BLaER1 treated with 17β-estradiol and CSF1 and Interleukin-3, amounts not matched to agents 10 nM and 100 nM (cell line): ENCODE results near the gene RAB42.

Experiments
- H3K27ac ChIP-seq, 11 experiments: shearing (Covaris generic); formaldehyde crosslinking; 2 replicates each; pipeline ENCODE4 v1.8.1; 2022
- H3K27me3 ChIP-seq, 11 experiments: shearing (Covaris generic); formaldehyde crosslinking; 2 replicates each; pipeline ENCODE4 v1.8.1; 2022
- H3K36me3 ChIP-seq, 11 experiments: shearing (Covaris generic); formaldehyde crosslinking; 2 replicates each; pipeline ENCODE4 v1.8.1; 2022
- H3K4me1 ChIP-seq, 10 experiments: shearing (Covaris generic); formaldehyde crosslinking; 2 replicates each; pipeline ENCODE4 v1.8.1; 2022
- H3K4me2 ChIP-seq, 11 experiments: shearing (Covaris generic); formaldehyde crosslinking; 2 replicates each; pipeline ENCODE4 v1.8.1; 2022
- H3K4me3 ChIP-seq, 10 experiments: shearing (Covaris generic); formaldehyde crosslinking; 2 replicates each; pipeline ENCODE4 v1.8.1; 2022
- H3K9ac ChIP-seq, 11 experiments: shearing (Covaris generic); formaldehyde crosslinking; 2 replicates each; pipeline ENCODE4 v1.8.1; 2022
- H3K9me3 ChIP-seq, 11 experiments: shearing (Covaris generic); formaldehyde crosslinking; replicated peaks in 1 of 11; 2 replicates each; pipeline ENCODE4 v1.8.1; 2022
- H4K20me1 ChIP-seq, 11 experiments: shearing (Covaris generic); formaldehyde crosslinking; 2 replicates each; pipeline ENCODE4 v1.8.1; 2022
- Cebpa-rat ChIP-seq, 11 experiments: shearing (Covaris generic); IDR thresholded peaks; 2 replicates each; pipeline ENCODE4 v1.8.1; 2022

Gene RAB42

GRCh38 chr1:28631713-28632112, 39.6 kb downstream of the RAB42 start:
- no peak for TF ChIP-seq Cebpa-rat (IDR thresholded peaks at IDR 0.05)
- H3K27me3 ChIP-seq, result no peaks in the 10 kb centered on the region
- peaks cover 0 to 21% (median 0%) of the 10 kb centered on the region in 11 experiments; a peak in 4 of 22 replicates for H4K20me1 ChIP-seq
- H3K4me1 ChIP-seq, result peaks cover 0 to 11% (median 5%) of the 10 kb centered on the region in 10 experiments; a peak in 9 of 20 replicates
- H3K9me3 ChIP-seq, result no peaks in the 10 kb centered on the region; a peak in 1 of 22 replicates
- peaks cover 0 to 19% (median 8%) of the 10 kb centered on the region in 11 experiments; a peak in 3 of 22 replicates for H3K36me3 ChIP-seq
- no peak overlapping the region for H3K4me2 ChIP-seq
- H3K27ac ChIP-seq, result no peak overlapping the region
- H3K9ac ChIP-seq, result no peak overlapping the region
- no peak overlapping the region for H3K4me3 ChIP-seq

GRCh38 chr1:28632560-28632959, 40.5 kb downstream of the RAB42 start:
- Histone ChIP-seq H3K36me3 (peaks cover 0 to 19% (median 8%) of the 10 kb centered on the region in 11 experiments; a peak in 3 of 22 replicates), H3K27ac (no peak overlapping the region), H3K9ac (no peak overlapping the region), H3K27me3 (no peaks in the 10 kb centered on the region), H3K4me1 (peaks cover 0 to 11% (median 5%) of the 10 kb centered on the region in 10 experiments; a peak in 9 of 20 replicates), H3K4me3 (no peak overlapping the region), H4K20me1 (peaks cover 0 to 21% (median 0%) of the 10 kb centered on the region in 11 experiments; a peak in 4 of 22 replicates), H3K9me3 (no peaks in the 10 kb centered on the region; a peak in 1 of 22 replicates), H3K4me2 (no peak overlapping the region)
- TF ChIP-seq Cebpa-rat (IDR thresholded peaks at IDR 0.05), result no peak

- Histone ChIP-seq H3K9ac (peak overlapping the region in 9 of 11 experiments; percentile 5 to 97 (median 94); a peak in 8 of 22 replicates), H3K4me3 (peak overlapping the region in 3 of 10 experiments; percentile 89 to 91 (median 90); a peak in 3 of 20 replicates), H4K20me1 (peaks cover 0 to 18% (median 0%) of the 10 kb centered on the region in 11 experiments; a peak in 6 of 22 replicates)
These were observed 48.7 kb downstream of the RAB42 start for GRCh38 chr1:28640766-28641165.

GRCh38 chr1:28642056-28642846, 50.2 kb downstream of the RAB42 start:
- Histone ChIP-seq H3K9ac (peak overlapping the region; percentile 91 to 97 (median 94)), H3K27me3 (no peaks in the 10 kb centered on the region), H3K4me3 (peak overlapping the region; percentile 76 to 93 (median 86)), H3K36me3 (0 out of 22 replicates have a peak, but pooled peaks cover 0 to 4% (median 0%) of the 10 kb centered on the region in 11 experiments), H3K27ac (peak overlapping the region; percentile 88 to 97 (median 95)), H3K9me3 (no peaks in the 10 kb centered on the region), H4K20me1 (peaks cover 0 to 14% (median 0%) of the 10 kb centered on the region in 11 experiments; a peak in 4 of 22 replicates), H3K4me2 (peak overlapping the region; percentile 81 to 91 (median 86)), H3K4me1 (peaks cover 34 to 58% (median 41%) of the 10 kb centered on the region in 10 experiments)
- no peak for TF ChIP-seq Cebpa-rat (IDR thresholded peaks at IDR 0.05)

More at GRCh38 chr1:28640766-28641165, 48.7 kb downstream of the RAB42 start:
- H3K27me3 ChIP-seq, result no peaks in the 10 kb centered on the region
- peak overlapping the region; percentile 81 to 91 (median 86) for H3K4me2 ChIP-seq
- peak overlapping the region in 1 of 11 experiments; percentile 54; a peak in 1 of 22 replicates for H3K27ac ChIP-seq
- no peak for TF ChIP-seq Cebpa-rat (IDR thresholded peaks at IDR 0.05)
- peaks cover 30 to 45% (median 32%) of the 10 kb centered on the region in 10 experiments for H3K4me1 ChIP-seq
- H3K36me3 ChIP-seq, result peaks cover 0 to 8% (median 0%) of the 10 kb centered on the region in 11 experiments; a peak in 1 of 22 replicates
- no peaks in the 10 kb centered on the region for H3K9me3 ChIP-seq

- H3K9ac ChIP-seq, result peak within 1 kb of the TSS; percentile 91 to 97 (median 94)
- no peaks in the 10 kb centered on the region for H3K36me3 ChIP-seq
- no peaks in the 10 kb centered on the region for H3K9me3 ChIP-seq
These were observed 51.0 kb downstream of the RAB42 start, which contains the start of gene TAF12 for GRCh38 chr1:28642847-28643635. Gene TAF12 (minus strand): TSS chr1:28643067. CDS start chr1:28622081, 20,986 bp downstream.

GRCh38 chr1:28644494-28644893, 52.4 kb downstream of the RAB42 start:
- no peak for TF ChIP-seq Cebpa-rat (IDR thresholded peaks at IDR 0.05)
- Histone ChIP-seq H3K4me1 (peaks cover 46 to 69% (median 53%) of the 10 kb centered on the region in 10 experiments), H3K4me2 (peak overlapping the region; percentile 82 to 96 (median 88)), H3K27ac (peak overlapping the region in 10 of 11 experiments; percentile 92 to 97 (median 95); a peak in 20 of 22 replicates), H3K27me3 (no peaks in the 10 kb centered on the region), H4K20me1 (peaks cover 0 to 14% (median 0%) of the 10 kb centered on the region in 11 experiments; a peak in 4 of 22 replicates), H3K9ac (peak overlapping the region; percentile 91 to 97 (median 94)), H3K36me3 (no peaks in the 10 kb centered on the region), H3K4me3 (peak overlapping the region in 9 of 10 experiments; percentile 77 to 93 (median 87); a peak in 13 of 20 replicates), H3K9me3 (no peaks in the 10 kb centered on the region)

More at GRCh38 chr1:28642847-28643635, 51.0 kb downstream of the RAB42 start, which contains the start of gene TAF12:
- Histone ChIP-seq H3K27me3 (no peaks in the 10 kb centered on the region), H4K20me1 (peaks cover 0 to 14% (median 0%) of the 10 kb centered on the region in 11 experiments; a peak in 4 of 22 replicates), H3K4me1 (peaks cover 41 to 65% (median 49%) of the 10 kb centered on the region in 10 experiments), H3K4me2 (peak within 1 kb of the TSS; percentile 85 to 96 (median 88)), H3K27ac (peak within 1 kb of the TSS; percentile 92 to 97 (median 95)), H3K4me3 (peak within 1 kb of the TSS; percentile 76 to 93 (median 86))
- TF ChIP-seq Cebpa-rat (IDR thresholded peaks at IDR 0.05), result no peak
